GM18951 (cell line): ENCODE data around the gene GSTK1.

Experiments used
- POLR2A ChIP-seq: IDR thresholded peaks from 4 replicates; pipeline ENCODE4 v1.6.1; 2011; ENCODE audit warnings: mild to moderate bottlenecking; ENCODE audit not compliant: insufficient read length, insufficient read depth; ENCODE audit errors: extremely low read depth
- in situ Hi-C: fragments of 300-500 bp; cut with MboI; formaldehyde crosslinking; loops from one replicate; pipeline ENCODE4 v1.12.0; 2022; ENCODE audit warnings: low sequenced_read_pairs, mixed read lengths, inconsistent platforms; ENCODE audit not compliant: unreplicated experiment

GSTK1 gene

GRCh38 chr7:143229054-143229790, 34.0 kb upstream of the GSTK1 start:
- TF ChIP-seq POLR2A = no peak
- in situ Hi-C loops = no loop called here

GRCh38 chr7:143230602-143231457, 32.4 kb upstream of the GSTK1 start:
- no peak for TF ChIP-seq POLR2A
- in situ Hi-C loops = no loop called here

GRCh38 chr7:143233816-143234532, 29.3 kb upstream of the GSTK1 start:
- in situ Hi-C loops = no loop called here
- no peak for TF ChIP-seq POLR2A

DNA sequence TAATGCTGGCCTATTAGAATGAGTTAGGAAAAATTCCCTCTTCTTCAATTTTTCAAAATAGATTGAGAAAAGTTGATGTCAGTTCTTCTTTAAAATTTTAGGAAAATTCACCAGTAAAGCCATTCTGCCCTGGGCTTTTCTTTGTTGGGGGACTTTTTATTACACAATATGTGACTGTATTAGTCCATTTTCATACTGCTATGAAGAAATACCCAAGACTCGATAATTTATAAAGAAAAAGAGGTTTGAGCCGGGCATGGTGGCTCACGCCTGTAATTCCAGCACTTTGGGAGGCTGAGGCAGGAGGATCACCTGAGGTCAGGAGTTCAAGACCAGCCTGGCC, 28.7 kb upstream of the GSTK1 start:
- no peak for TF ChIP-seq POLR2A
- in situ Hi-C loops = no loop called here

GRCh38 chr7:143235561-143235960, 27.7 kb upstream of the GSTK1 start:
- in situ Hi-C loops = no loop called here
- TF ChIP-seq POLR2A = no peak

DNA sequence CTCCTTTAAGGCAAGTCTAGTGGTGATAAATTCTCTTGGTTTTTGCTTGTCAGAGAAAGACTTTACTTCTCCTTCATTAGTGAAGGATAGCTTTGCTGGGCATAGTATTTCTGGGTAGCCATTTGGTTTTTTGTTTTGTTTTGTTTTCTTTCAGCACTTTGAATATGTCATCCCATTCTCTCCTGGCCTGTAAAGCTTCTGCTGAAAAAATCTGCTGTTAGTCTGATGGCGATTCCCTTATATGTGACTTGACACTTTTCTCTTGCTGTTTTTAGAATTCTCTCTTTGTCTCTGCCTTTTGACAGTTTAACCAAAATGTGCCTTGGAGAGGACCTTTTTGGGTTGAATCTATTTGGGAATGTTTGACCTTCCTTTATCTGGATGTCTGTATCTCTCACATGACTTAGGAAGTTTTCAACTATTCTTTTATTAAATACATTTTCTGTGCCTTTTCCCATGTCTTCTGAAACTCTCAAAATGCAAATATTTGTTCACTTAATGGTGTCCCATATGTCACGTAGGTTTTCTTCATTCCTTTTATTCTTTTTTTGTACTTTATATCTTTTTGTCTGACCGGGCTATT, 26.7 kb upstream of the GSTK1 start:
- in situ Hi-C loops = no loop called here
- TF ChIP-seq POLR2A = no peak

DNA sequence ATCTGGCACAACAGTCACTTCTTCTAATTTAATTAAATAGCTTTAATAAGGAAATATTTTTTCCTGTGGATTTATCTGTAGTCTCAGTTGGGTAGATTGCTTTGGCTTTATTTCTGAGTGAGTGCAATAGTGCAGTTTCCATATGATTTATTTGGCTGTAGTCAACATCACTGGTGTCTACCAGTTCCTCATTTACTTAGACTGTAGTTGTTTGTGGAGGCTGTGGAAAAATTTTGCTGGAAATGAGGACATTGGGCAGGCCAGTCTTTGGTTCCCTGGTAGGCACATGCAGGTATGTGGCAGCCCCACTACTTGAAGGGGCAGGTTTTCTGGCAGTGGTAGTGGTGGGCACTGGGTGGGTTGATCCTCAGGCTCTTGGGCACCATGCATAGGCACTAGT, 25.9 kb upstream of the GSTK1 start:
- in situ Hi-C loops = no loop called here
- TF ChIP-seq POLR2A = no peak

DNA sequence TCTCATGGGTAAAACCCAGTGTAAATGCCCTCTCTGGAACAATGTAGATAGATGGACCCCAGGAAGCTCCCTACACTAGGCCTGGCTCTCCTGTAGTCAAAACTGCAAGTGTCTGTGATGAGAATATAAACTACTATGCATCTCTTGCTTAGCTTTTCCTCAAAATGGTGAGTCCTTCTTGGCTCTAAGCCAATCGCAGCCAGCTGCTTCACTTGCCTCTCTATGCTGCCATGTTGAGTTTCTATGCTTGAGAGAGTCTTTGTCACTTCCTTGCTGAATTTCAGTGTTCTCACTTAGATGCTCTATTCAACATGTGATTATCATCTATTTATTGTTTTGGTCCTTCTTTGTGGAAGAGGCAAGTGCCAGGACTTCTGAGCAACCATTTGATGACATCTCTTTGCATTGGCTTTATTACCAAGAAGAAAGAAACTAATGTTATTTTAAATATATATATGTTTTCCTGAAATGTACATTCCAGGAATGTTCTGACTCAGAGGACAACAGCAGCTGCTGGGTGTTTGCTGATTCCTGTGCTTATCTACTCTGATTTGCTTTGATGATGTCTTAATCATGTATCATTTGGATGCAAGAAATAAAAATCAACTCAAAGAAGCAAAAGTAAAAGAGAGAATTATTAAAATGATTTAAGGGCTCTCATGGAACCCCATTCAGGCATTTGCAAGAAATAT, 24.8 kb upstream of the GSTK1 start:
- no peak for TF ChIP-seq POLR2A
- in situ Hi-C loops = no loop called here

DNA sequence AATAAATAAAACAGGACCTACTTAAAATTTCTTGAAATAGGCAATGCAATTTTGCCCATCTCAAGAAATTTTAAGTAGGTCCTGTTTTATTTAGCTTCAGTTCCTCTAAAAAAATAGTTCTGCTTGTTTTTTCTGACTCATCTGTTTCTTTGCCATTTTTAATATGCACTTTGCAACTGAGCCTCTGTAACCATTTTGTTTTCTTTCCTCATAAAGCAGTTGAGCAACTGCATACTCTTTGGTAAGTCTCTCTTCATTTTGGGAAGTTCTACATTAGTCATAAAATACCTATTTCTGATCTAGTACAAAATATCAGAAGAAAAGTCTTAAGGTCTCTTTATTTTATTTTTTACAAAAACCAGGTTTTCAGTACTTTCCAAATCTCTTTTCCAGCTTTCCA, 23.4 kb upstream of the GSTK1 start:
- in situ Hi-C loops = no loop called here
- no peak for TF ChIP-seq POLR2A

- in situ Hi-C loops = no loop called here
- TF ChIP-seq POLR2A = no peak
These were observed 22.7 kb upstream of the GSTK1 start for GRCh38 chr7:143240291-143241168.

GRCh38 chr7:143242306-143242705, 20.9 kb upstream of the GSTK1 start:
- no peak for TF ChIP-seq POLR2A
- in situ Hi-C loops = no loop called here

DNA sequence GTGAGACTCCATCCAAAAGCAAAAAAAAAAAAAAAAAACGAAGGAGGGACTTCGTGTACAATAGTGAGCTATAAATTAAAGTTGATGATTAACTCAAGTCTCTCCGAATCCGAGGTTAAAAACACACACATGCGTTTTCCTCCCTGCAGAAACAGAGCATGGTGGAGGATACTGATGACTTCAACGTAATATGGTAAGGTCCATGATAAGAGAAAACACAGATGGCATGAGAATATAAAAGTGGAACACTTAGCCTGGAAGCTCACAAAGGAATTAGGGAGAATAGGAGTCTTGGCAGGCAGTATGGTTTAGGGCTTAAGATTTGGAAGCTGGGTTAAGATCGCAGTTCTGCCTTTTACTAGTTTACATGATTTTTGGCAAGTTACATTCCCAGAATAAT, 20.1 kb upstream of the GSTK1 start:
- in situ Hi-C loops = no loop called here
- TF ChIP-seq POLR2A = no peak
